Measurements from ENCODE around the gene CKB.

The CKB gene

GRCh38 chr14:103503296-103503695 lies 19.3 kb downstream of the CKB start:
- TF ChIP-seq, protein P1, sequence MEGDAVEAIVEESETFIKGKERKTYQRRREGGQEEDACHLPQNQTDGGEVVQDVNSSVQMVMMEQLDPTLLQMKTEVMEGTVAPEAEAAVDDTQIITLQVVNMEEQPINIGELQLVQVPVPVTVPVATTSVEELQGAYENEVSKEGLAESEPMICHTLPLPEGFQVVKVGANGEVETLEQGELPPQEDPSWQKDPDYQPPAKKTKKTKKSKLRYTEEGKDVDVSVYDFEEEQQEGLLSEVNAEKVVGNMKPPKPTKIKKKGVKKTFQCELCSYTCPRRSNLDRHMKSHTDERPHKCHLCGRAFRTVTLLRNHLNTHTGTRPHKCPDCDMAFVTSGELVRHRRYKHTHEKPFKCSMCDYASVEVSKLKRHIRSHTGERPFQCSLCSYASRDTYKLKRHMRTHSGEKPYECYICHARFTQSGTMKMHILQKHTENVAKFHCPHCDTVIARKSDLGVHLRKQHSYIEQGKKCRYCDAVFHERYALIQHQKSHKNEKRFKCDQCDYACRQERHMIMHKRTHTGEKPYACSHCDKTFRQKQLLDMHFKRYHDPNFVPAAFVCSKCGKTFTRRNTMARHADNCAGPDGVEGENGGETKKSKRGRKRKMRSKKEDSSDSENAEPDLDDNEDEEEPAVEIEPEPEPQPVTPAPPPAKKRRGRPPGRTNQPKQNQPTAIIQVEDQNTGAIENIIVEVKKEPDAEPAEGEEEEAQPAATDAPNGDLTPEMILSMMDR (IDR thresholded peaks at IDR 0.05; ENCODE audit: insufficient read depth, low read length, missing control alignments), result no peak

GRCh38 chr14:103502877-103503276 lies 19.8 kb downstream of the CKB start:
- no peak overlapping the region for H3K4me3 ChIP-seq (ENCODE audit: low read depth, low read length)
- TF ChIP-seq, protein P1 (IDR thresholded peaks at IDR 0.05; ENCODE audit: insufficient read depth, low read length, missing control alignments), result no peak
- DNase-seq (ENCODE audit: low read depth, low spot score), result no peak
- ChIA-PET CTCF (interaction anchor here (0.8 to 12.9 kb wide), 10 partner anchors 9 to 44 kb away, joined by 3 to 175 read pairs (median 4); no protein-coding TSS in a partner anchor), POLR2A (no interaction called here)

More at GRCh38 chr14:103503296-103503695, 19.3 kb downstream of the CKB start:
- ChIA-PET POLR2A (interaction anchor here (0.5 kb wide), 1 partner anchor 59 kb away, joined by 3 read pairs; no protein-coding TSS in a partner anchor), CTCF (interaction anchor here (0.9 to 12.9 kb wide), 9 partner anchors 9 to 44 kb away, joined by 3 to 175 read pairs (median 5); no protein-coding TSS in a partner anchor)
- H3K4me3 ChIP-seq (ENCODE audit: low read depth, low read length), result no peak overlapping the region
- no peak for DNase-seq (ENCODE audit: low read depth, low spot score)

GRCh38 chr14:103501921-103502669 lies 20.5 kb downstream of the CKB start:
- CTCF ChIA-PET, result interaction anchor here (0.6 to 12.9 kb wide), 13 partner anchors 8 to 84 kb away, joined by 3 to 175 read pairs (median 4); no protein-coding TSS in a partner anchor
- TF ChIP-seq, protein P1 (IDR thresholded peaks at IDR 0.05; ENCODE audit: insufficient read depth, low read length, missing control alignments), result no peak

DNA sequence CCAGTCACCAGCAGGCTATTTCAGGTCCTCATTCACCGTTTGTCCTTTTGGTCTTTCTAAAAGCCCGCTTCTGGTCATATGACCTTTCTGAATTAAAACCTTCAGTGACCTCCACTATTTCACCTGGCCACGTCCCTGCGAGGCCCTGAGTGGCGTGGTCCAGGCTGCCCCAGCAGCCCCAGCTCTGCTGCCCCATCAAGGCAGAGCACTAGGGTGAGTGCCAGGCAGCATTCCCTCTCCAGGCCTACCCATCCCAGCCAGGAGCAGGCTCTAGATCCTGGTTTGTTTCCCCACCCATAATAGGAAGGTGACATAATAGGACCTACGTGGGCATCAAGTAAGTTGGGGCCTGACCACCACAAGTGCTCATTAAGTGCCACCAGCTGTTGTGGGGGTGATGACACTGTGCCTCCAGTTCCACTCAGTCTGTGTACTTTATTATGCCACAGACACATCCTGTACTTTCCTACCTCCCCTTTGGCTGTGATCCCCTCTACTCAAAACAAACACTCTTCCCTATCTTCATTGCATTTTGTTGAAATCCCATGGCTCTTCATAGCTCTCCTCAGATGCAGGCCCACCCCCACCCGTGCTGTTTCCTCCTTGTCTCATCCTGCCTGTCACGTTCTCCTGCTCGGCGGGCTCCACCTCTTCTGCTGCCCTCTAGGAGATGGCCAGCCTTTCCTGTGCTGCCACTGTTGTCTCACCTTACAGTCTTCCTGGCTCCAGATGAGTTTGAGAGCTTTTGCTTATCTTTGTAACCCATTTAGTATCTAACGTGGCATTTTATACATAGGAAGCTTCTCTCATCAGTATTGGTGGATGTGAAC lies 21.4 kb downstream of the CKB start:
- CTCF ChIA-PET, result interaction anchor here (0.6 to 12.9 kb wide), 9 partner anchors 8 to 84 kb away, joined by 3 to 175 read pairs (median 8); no protein-coding TSS in a partner anchor
- POLR2A ChIA-PET, result no interaction called here
- no peak overlapping the region for H3K4me3 ChIP-seq (ENCODE audit: low read depth, low read length)
- no peak for DNase-seq (ENCODE audit: low read depth, low spot score)
- TF ChIP-seq, protein P1 (IDR thresholded peaks at IDR 0.05; ENCODE audit: insufficient read depth, low read length, missing control alignments), result no peak

More at GRCh38 chr14:103501921-103502669, 20.5 kb downstream of the CKB start:
- no peak overlapping the region for H3K4me3 ChIP-seq (ENCODE audit: low read depth, low read length)
- no peak for DNase-seq (ENCODE audit: low read depth, low spot score)
- POLR2A ChIA-PET, result no interaction called here

DNA sequence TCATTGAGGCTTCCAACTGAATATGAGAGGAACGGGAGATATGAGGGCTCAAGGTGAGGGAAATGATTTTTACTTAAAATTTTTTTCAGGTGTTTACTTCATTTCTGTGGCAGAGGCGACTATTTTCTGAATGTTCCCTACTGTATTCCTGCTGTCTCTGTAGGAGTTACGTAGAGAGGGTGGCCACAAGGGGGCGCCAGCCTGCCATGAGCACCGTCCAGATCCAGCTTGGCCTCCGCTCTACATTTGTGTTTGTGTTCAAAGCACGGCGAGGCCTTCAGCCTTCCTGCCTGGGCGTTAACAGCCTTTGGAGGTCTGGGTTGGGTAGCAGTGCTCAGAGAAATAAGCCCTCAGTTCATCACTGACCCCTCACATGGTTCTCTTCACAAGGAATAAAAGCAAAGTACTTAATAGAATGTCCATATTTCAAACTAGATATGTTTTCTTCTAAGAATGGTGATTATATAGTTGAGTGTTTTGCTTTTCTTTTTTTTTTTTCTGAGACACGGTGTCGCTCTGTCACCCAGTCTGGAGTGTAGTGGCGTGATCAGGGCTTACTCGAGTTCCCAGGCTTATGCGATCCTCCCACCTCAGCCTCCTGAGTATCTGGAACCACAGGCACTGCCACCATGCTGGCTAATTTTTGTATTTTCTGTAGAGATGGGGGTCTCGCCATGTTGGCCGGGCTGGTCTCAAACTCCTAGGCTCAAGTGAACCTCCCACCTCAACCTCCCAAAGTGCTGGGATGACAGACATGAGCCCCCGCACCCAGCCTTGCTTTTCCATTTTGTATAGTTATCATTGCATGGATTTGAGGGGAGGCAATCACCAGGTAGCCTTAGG lies 22.3 kb downstream of the CKB start:
- DNase-seq (ENCODE audit: low read depth, low spot score), result peak; percentile 28
- H3K4me3 ChIP-seq (ENCODE audit: low read depth, low read length), result no peak overlapping the region
- TF ChIP-seq, protein P1 (IDR thresholded peaks at IDR 0.05; ENCODE audit: insufficient read depth, low read length, missing control alignments), result peak; percentile 91
- ChIA-PET POLR2A (no interaction called here), CTCF (interaction anchor here (0.6 to 12.9 kb wide), 17 partner anchors 9 to 110 kb away, joined by 3 to 175 read pairs (median 6); partner anchors contain the start of gene TRMT61A)

Measured in AG04449 (cell line).